HG03064 (cell line): ENCODE results near the gene VIP.

Experiments
- ATAC-seq: cut with Tn5 transposase; IDR thresholded peaks from one replicate; pipeline ENCODE4 v1.9.1; 2021; ENCODE audit warnings: low read depth; ENCODE audit not compliant: unreplicated experiment

Gene VIP

GRCh38 chr6:152775428-152775827 lies 24.8 kb downstream of the VIP start:
- ATAC-seq = no peak

GRCh38 chr6:152776833-152777232 lies 26.2 kb downstream of the VIP start:
- no peak for ATAC-seq

- no peak for ATAC-seq
Measured at GRCh38 chr6:152783217-152783878, 32.8 kb downstream of the VIP start.

- ATAC-seq = no peak
Measured at GRCh38 chr6:152794696-152795095, 44.1 kb downstream of the VIP start.

- no peak for ATAC-seq
Measured at GRCh38 chr6:152804150-152804549, 53.6 kb downstream of the VIP start.
